Stimulated activated CD4-positive, alpha-beta T cell treated with anti-CD3 and anti-CD28 coated beads, Interleukin-12 subunit alpha, Interleukin-12 subunit beta, amount 100 ng/mL, for 48 hours (primary cell): Measurements from ENCODE around the gene TBXAS1.

Source experiments
- DNase-seq, 3 donors: peaks; one replicate each; pipeline ENCODE4 v3.0.0-alpha.2; 2020; ENCODE audit warnings: low read depth in 2 of 3, low spot score in 1 of 3

TBXAS1 gene

DNA sequence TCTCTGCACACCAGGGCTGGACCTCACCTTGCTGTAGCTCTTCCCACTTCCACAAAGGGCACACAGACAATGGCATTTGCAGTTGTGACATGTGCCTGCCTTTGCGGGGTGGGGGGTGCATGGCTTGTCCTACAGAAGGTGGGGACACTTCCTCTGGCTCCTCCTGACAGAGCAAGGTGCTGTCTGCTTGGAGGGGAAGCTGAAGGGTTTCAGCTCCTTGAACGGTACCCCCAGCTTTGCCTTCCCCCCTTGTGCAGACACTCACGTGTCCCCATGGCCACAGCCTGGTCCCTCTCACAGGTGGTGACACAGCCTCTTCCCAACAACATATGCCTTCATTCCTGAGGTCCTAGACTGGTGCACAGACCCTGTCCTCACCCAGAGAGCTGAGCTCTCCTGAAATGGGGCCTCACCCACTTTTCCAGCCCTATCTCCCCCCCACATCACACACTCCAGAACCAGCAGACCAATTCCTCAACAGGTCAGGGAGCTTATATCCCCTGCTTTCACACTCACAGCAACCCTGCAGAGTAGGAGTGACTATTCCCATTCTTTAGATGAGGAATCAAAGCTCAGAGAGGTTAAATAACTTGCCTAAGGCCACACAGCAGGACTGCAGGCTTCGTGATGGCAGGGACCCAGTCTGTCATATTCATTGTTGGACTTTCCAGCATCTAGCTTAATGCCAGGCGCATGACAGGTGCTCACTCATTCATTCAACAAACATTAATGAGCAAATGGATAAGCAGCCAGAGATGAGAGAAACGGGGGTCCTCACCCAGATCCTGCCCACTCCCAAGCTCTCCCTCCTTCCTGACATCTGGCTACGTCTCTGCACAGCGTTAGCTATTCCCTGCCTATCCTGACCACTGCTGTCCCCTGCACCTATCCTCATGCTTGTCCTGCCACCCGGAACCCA lies 189.3 kb downstream of the TBXAS1 start:
- DNase-seq, result no peak

DNA sequence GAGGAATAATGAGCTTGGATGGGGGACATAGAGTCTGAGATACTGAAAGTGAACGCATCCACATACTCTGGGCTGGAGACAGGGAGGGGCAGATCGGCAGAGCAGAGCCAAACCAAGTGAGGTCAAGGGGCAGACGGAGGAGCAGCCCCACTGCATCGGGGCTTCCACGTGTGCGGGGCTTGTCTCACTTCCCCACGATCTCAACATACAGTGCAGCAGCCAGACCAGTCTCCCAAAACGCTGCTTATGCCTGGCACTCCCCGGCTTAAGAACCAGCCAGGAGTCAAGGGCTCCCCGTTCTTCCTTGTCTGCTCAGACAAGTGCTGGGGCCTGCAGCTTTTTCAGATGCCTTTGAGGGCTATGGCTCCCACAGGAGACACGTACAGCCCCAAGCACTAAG lies 190.1 kb downstream of the TBXAS1 start:
- DNase-seq, result no peak

DNA sequence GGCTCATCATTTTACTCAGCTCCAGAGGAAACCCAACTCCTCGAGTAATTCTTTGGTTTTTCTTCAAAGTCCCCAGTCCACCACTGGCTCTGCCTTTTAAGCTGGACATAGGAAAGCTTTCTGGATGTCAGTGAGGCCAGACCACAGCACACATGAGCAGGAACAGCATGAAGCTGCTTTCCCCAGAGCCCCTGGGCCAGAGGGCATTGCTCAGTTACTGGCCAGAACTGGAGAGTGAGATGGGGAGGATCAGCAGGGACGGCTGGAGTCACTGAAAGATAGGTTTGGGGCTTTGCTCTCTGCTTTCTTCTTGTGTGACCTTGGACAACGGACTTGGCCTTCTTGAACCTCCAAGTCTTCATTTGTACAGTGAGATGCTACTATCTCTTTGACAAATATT lies 190.5 kb downstream of the TBXAS1 start:
- no peak for DNase-seq

DNA sequence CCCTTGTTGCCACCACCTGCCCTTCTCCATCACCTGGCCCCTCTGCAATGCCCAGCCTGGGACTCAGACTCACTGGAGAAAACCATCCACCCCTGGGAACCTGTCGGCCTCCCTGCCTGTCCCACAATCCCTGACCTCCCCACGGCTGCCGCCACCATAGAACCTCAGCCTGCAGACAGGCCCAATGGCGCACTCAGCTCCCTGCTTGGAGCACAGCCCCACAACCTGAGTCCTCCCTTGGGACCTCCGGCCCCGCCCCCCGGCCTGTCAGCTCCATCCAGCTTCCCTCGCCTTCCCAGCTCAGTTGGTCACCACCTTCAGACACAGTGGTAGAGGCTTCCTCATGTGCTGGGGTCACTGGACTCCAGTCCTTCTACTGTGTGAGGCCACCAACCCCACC lies 192.5 kb downstream of the TBXAS1 start:
- DNase-seq, result no peak

DNA sequence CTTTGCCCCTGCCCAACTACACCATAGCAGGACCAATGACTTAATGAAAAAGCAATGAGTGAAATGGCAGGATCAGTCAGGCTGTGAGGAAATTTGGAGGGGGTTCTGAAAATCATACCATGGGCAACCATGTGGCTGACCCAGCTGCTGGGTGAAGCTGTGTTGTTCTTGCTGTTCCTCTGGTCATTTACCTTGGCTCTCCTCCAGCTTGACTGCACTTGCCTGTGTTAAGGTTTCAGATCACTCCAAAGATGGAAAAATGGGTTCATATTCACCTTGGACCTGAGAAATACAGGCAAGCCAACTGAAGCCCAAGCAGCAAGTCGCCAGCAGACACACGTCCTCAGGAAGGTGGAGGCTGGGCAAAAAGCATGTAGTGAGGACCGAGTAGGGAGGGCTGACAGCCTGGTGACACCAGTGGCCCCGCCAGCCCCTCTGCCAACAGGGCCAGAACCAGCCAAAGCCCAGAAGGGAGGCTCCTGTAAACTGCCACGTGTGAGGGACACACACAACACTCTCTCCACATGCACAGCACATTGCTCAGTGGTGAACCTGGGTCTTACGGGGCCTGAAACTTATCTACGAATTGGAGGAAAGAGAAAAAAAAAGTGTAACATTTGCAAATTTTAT lies 193.6 kb downstream of the TBXAS1 start:
- DNase-seq, result no peak

DNA sequence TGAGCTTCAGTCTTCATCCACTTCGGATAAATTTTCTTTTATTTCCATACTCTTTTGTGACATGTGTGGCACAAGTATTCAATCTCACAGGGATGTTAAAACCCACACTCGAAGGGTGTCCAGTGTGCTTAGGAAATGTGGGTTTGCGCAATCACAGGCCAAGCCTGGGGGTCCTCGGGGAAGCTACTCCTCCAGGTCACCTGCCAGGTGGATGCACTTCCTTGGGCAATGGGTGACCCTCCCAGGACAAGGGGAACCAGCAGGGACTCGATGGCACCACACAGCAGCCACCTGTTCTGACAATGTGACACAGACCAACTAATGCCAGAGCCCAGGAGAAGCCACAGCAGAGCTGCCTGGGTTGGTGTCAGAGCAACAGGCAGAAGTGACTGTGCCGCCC lies 194.7 kb downstream of the TBXAS1 start:
- no peak for DNase-seq

DNA sequence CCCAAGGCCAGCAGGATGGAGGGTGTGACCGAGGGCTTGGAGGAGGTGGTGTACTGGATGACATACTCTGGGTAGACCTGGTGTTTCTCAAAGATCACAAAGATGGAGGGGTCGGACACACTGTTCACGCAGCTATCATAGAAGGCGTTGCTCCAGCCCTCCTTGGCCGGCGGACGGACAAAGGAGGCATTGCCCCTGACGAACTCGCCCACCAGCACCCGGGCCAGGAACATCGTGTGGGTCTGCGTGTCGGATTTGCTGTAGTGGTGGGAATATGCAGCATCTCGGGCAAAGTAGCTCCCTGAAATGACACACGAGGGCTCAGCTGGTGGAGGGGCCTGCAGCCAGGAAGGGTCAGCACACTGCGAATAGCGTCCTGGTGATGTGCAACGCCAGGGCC lies 195.5 kb downstream of the TBXAS1 start:
- no peak for DNase-seq

DNA sequence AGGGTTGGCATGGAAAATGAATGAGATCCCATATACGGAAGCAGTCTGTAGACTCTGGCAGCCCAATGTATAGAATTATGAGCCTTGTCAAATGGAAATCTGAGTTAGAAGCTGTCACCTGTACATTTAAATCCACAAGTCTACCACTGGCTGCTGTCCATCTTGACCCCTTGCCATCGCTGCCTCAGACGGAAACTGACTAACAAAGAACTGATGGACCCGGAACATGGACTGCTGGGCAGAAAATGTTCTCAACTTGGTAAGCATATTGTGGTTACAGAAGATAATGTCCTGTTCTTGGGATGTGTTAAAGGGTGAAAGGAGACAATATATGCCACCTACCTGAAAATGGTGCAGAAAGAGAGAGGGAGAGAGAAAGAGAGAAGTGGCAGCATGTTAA lies 196.2 kb downstream of the TBXAS1 start:
- no peak for DNase-seq

DNA sequence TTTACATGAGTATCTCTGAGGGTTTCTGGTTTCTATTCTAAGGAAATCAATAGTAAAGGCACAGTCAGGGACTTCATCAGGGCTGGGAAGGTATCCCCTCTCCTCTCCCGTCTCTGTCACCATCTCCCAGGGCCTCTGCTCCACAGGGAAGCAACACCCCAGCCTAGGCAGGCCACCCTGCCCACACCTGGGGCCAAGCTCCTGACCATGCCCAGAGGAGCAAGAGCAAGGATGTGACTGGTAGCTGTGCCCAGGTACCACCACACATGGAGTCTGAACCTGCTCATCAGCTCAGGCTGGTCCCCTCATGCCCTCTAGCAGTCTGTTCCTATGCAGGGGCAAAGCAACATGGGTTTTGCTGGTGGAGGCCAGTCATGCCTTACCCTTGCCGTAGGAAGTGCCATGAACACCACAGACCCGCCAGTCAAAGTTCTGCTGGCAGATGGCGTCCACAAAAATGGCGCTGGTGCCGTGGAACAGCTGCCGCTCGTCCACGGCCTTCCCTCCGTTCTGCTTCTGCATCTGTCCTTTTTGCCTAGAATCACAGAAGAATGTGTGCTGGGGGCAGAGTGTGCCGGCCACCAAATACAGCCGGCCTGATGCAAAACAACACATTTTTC lies 196.9 kb downstream of the TBXAS1 start:
- no peak for DNase-seq

DNA sequence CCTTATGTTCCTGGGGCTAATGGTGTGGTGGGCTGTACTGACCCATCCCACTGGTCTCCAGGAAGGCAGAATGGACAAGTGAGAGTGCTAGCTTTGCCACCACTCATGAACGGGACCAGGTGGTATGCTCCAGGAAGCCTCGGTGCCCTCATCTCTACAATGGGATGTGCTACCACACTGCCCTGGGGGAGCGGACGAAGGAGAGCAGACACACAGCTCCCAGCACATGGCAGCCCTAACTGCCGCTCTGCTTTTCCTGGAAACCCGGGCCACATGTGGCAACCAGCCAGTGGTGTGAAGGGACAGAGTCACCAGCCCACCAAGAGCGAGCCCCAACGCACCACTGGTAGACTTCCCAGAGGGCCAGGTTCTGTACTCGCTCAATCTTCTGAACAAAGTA lies 197.9 kb downstream of the TBXAS1 start:
- no peak for DNase-seq

DNA sequence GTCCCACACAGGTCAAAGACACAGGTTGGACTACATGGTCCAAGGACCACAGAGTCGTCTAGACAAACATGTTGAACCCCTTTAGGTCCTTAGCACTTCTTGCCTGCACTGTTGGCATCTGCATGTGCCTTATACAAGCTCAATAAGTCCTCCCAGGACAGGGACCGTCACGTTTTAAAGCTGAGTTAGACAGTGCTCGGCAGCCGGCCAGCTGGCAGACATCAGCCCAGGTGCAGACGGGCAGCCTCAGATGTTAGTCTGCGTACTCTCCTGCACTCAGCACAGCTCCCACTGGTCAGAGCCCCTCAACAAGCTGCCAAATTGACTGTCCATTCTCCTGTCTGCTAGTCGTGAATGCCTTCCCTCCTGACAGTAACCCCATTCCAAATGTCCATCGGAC lies 198.8 kb downstream of the TBXAS1 start:
- DNase-seq, result no peak

DNA sequence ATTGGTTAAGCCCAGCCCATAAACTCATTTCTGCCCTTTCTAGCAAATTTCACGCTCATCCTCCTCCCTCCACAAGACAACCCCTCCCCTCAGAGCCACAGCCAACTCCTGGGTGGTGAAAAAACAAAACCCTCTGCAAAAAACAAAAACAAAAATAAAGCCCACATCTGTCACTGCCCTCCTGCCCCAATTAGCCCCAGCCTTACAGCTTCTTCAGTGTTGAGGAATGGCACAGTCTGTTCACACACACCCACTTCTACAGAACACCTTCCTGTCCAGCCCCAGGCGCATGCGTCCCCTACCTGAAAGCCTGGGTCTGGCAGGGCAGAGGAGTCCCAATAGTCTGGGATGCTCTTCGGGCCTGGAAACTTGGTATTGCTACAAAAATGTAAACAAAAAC lies 199.2 kb downstream of the TBXAS1 start:
- DNase-seq, result no peak

DNA sequence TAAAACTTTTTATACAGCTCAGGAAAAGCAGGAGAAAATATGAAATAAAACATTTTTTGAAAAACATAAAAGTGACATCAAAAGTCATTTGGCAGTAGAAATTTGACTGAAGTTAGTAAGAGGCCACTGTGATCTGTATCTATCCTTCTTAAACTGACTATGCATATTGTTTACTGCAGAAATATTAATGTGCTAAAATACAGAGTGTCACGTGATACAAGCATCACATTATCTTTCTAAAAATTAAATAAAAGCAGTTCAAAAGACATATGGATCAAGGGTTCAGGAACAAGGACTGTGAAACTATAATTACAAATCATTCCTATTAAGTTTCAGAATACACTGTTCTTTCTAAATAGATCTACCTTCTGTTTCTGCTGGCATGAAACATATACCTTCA lies 200.0 kb downstream of the TBXAS1 start:
- DNase-seq, result no peak

DNA sequence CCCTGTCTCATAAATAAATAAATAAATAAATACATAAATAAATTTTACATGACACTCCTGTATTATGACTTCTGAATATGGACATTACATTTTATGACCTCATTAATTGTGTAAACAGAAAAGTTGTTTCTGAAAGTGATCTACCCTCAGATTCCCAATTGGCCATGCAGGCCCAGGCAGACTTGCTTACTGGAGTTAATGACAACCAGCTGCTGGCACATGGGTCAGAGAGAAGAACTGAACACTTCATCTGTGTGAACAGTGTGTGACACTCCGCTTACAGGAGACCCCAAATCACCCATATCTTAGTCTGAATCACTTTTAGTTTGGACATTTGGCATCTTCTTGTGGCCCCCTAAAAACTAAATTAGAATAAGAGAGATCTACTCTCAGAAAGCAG lies 202.3 kb downstream of the TBXAS1 start:
- DNase-seq, result no peak

DNA sequence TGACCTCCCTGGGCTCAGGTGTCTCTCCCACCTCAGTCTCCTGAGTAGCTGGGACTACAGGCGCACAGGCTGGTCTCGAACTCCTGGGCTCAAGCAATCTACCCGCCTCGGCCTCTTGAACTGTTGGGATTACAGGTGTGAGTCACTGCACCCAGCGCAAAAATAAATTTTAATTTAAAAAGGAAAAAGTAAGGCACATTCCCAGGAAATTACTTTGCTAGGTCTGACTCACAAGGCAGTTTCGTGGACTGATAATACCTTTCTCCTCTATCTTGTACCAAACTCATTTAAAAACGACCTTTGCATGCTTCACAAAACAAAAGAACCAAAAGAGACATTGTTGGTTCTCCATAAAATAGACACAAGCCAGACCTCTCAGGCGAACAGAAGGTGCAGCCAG lies 204.0 kb downstream of the TBXAS1 start:
- DNase-seq, result no peak

DNA sequence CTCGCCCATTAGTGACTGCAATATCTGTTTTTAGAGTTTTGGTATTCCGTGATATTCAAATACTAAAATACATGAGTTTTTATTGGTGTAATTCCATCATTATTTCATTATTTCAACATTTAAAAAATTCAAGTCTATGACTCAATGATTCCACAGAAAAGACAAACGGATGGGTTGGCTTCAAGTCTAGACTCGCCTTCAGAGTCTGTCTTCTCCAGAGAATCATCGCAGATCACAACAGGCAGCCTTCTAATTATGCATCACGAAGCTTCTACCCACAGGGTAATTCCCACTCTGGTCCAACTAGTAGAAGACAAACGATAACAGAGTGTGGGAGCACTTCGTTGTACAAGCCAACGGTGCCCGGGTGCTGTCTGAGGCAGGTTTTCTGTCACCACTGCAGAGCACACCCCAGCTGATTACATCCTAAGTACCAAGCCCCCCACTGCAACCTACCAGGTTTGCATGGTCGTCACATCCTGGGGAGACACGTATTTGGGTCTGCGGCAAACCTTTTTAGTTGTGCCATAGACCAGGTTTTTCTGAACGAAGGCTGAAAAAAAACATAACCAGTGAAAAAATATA lies 204.8 kb downstream of the TBXAS1 start:
- no peak for DNase-seq

DNA sequence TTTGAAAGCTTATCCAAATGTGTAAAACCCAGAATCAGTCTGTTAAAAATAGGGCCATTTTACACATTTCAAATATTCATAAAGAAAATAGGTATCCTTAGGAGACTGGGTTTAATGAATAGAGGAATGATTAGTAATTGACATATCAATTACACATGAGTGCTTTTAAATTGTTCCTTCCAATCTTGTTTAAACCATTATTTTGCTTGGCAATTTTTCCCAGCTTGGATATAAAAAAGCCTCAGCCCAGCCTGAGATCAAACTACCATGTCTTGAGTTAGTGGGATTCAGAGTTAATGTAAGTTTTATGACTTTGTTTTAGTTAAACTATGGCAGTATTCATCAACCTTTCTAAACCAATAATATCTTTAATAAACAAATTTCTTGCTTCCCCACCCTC lies 205.4 kb downstream of the TBXAS1 start:
- DNase-seq, result no peak

DNA sequence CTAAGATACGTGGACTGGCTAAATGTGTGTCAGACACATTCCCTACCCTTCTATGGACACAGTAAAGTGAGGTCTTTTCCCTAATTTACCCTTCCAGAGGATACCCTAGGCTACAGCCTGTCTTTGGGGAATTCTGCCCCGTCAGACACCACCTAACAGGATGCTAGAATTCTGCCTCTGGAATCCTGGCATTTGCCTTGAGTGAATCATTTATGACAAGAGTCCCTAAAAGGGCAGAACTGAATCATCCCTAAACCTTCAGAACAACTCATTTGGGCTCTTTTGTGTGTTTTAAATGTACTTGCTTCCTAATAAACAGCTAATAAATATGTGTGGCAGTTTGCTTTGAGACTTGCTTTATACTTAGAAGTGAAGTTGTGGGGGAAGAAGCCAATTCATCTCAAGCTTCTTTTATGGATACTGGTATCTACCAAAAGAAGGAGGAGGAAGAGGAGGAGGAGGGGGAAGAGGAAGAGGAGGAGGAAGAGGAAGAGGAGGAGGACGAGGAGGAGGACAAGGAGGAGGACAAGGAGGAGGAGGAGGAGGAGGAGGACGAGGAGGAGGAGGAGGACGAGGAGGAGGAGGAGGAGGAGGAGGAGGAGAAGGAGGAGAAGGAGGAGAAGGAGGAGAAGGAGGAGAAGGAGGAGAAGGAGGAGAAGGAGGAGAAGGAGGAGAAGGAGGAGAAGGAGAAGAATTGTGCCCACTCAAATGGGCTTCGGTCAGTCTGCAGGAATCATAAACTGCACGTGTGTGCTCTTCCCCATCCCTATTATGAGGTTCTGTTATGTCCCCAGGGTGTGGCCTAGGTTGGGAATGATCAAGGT lies 206.5 kb downstream of the TBXAS1 start:
- DNase-seq, result no peak

DNA sequence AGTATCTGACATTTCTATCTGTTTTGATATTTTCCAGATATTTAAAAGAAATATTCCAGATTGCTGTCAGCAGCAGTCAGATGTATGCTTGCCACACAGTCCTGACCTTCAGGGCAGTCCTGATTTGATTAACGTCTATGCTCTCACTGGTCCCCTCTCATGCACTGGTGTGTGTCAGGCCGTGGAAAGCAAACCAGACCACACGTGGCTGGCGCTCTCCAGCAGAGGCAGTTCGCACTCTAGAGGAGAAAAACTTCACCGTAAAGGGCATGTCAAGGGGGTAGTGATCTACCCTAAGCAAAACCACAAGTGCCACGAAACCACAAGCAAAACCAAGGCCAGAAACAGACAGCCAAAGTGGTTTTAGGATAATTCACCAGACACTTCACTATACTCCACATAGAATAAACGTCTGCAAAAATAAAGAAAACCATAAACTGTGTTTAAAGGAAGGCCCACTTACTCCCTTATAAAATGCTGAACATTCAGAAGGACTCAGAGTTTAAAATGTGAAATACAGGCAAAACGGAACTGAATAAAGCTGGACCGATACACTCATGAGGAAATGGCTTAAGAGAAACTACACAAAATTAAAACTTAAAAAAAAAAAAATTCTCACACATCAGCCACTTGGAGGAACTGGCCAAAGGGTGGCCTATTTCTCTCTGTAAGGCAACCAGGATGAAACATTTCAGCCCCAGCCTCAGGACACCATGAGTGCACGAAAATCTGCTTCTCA lies 207.3 kb downstream of the TBXAS1 start:
- no peak for DNase-seq

DNA sequence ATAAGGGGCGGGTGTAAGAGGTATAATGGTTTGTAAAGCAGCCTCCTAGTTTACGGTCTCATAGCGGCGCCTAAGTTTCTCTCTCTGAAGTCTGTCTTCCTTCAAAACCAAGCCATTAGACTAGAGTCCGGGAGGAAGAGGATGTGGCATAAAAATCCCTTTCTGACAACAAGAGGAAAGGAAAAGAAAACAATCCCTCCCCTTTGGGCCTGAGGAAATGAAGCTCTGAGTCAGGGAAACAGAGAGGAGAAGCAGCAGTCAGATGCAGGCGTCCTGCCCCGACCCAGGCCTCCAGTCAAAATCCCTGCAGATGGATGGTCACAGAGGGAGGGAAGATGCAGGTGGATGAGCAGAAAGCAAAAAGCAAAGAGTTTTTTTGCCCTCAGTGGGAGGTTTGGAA lies 210.0 kb downstream of the TBXAS1 start:
- no peak for DNase-seq
